Activated T-cell treated with anti-CD3 and anti-CD28 coated beads, Interleukin-2, amount 50 U/mL, for 4 hours (primary cell): ENCODE results near the gene UBE2S. TPM values are rescaled to one million over a fixed set of nuclear protein-coding genes. Genes with fewer than 3 reads are reported as not detected.

Source experiments
- ATAC-seq, 2 donors: fragments of 200-7000 bp; cut with Tn5 transposase; one replicate each; pipeline ENCODE4 v1.10.0; 2021
- DNase-seq: peaks from one replicate; pipeline ENCODE4 v3.0.0-alpha.2; 2020
- H3K27me3 Mint-ChIP-seq: one replicate; pipeline ENCODE4 v1.8.0; 2021; ENCODE audit warnings: low read depth, mixed read lengths
- H3K36me3 Mint-ChIP-seq: one replicate; pipeline ENCODE4 v1.8.0; 2022; ENCODE audit warnings: mixed read lengths; ENCODE audit not compliant: insufficient read depth
- H3K4me1 Mint-ChIP-seq: one replicate; pipeline ENCODE4 v1.8.0; 2021; ENCODE audit warnings: low read depth, mixed read lengths
- H3K4me3 Mint-ChIP-seq: one replicate; pipeline ENCODE4 v1.8.0; 2021; ENCODE audit warnings: mild to moderate bottlenecking, moderate library complexity, mixed read lengths
- H3K9me3 Mint-ChIP-seq: one replicate; pipeline ENCODE4 v1.8.0; 2021; ENCODE audit warnings: mixed read lengths
- total RNA-seq, 3 donors: library from RNA; stranded (reverse); gene quantifications; one replicate each; pipeline ENCODE4 v1.2.1, GENCODE V29; 2021

UBE2S gene
- total RNA-seq, 3 donors from 2014 or later = 226 to 281 (median 237) TPM

DNA sequence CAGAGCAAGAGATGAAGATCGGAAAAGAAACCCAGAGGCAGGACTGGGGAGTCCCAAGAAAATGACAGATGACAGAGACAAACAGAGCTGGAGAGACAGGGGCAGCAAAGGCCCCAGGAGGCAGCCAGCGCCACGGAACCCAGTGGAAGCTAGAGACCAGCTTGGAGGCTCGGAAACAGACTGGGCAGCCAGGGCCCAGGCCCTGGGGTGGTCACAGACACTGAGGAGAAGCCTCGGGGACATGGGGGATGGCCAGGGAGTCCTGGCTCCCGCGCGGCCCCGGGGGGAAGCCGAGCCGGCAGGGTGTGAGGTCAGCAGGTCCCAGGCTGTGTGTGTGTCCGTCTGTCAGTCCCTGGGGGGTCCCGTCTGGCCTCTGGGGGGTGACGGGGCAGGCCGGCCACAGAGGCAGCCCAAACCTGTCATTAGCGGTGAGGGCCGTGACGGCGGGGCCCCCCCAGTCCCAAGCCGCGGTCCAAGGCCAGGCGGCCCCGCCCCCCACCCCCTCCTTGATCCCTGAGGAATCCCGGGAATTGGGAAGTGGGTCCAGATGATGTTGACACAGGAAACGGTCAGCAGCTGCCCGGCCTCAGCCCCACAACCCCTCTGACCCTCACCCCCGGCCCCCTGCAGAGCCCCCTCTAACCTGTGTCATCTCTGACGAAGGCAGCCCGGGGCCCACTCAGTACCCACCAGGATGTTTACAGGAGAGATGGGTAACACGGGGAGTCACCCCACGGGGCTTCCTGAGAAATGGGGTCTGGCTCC, 33.4 kb downstream of the UBE2S start:
- H3K4me1 Mint-ChIP-seq = peaks cover 8% of the 10 kb centered on the region
- H3K27me3 Mint-ChIP-seq = peaks cover 40% of the 10 kb centered on the region
- no peak overlapping the region for H3K4me3 Mint-ChIP-seq
- no peaks in the 10 kb centered on the region for H3K36me3 Mint-ChIP-seq
- ATAC-seq (no peak), DNase-seq (no peak)
- H3K9me3 Mint-ChIP-seq = no peaks in the 10 kb centered on the region

- H3K4me3 Mint-ChIP-seq = no peak overlapping the region
- no peaks in the 10 kb centered on the region for H3K36me3 Mint-ChIP-seq
- DNase-seq (no peak), ATAC-seq (no peak)
- peaks cover 8% of the 10 kb centered on the region for H3K4me1 Mint-ChIP-seq
- H3K9me3 Mint-ChIP-seq = no peaks in the 10 kb centered on the region
- H3K27me3 Mint-ChIP-seq = peaks cover 45% of the 10 kb centered on the region
These were observed 34.1 kb downstream of the UBE2S start for GRCh38 chr19:55373306-55373992.

DNA sequence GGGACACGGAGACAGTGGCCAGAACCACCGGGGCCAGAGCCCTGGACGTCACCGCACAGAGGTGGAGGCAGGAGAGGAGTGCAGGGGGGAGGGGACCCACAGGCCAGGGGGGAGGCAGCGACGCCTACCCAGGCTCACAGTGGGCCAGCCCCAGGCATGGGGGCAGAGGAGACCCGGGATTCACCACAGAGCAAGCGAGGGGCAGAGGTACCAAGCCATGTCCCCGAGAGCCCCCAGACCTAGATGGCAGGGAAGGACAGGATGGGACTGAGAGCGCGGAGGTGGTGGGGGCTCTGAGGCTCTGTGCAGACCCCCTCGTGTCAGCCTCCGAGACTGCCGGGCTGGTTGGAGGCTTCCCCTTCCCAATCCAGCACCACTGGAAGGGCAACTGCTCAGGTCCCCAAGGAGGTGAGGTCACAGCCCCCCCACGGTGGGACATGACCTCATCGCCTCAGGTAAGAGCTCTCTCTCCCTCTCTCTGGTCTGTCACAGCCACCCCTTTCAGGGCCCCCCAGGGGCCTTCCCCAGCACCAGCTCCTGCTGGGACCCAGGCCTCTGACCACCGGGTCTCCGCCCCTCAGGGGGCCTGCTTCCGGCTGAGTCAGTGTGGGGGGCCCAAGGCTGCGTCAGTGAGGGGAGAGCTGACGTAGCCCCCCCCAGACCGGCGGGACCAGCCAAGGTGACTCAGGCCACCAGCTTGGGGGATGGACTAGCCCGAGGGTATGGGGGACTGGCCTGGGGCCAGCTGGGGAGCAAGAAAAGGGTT, 35.1 kb downstream of the UBE2S start:
- peak; percentile 22 to 29 for ATAC-seq
- H3K9me3 Mint-ChIP-seq = no peaks in the 10 kb centered on the region
- peaks cover 52% of the 10 kb centered on the region for H3K27me3 Mint-ChIP-seq
- H3K4me3 Mint-ChIP-seq = no peak overlapping the region
- no peaks in the 10 kb centered on the region for H3K36me3 Mint-ChIP-seq
- H3K4me1 Mint-ChIP-seq = peaks cover 8% of the 10 kb centered on the region
- no peak for DNase-seq

GRCh38 chr19:55370305-55370988, 37.1 kb downstream of the UBE2S start, which contains the start of gene IL11:
IL11 (minus strand) TSS chr19:55370463; CDS start chr19:55370310, 153 bp downstream.
- no peaks in the 10 kb centered on the region for H3K9me3 Mint-ChIP-seq
- peaks cover 8% of the 10 kb centered on the region for H3K4me1 Mint-ChIP-seq
- DNase-seq (no peak), ATAC-seq (peak; percentile 23 to 32)
- H3K4me3 Mint-ChIP-seq = peak within 1 kb of the TSS; percentile 58
- peaks cover 56% of the 10 kb centered on the region for H3K27me3 Mint-ChIP-seq
- H3K36me3 Mint-ChIP-seq = no peaks in the 10 kb centered on the region

DNA sequence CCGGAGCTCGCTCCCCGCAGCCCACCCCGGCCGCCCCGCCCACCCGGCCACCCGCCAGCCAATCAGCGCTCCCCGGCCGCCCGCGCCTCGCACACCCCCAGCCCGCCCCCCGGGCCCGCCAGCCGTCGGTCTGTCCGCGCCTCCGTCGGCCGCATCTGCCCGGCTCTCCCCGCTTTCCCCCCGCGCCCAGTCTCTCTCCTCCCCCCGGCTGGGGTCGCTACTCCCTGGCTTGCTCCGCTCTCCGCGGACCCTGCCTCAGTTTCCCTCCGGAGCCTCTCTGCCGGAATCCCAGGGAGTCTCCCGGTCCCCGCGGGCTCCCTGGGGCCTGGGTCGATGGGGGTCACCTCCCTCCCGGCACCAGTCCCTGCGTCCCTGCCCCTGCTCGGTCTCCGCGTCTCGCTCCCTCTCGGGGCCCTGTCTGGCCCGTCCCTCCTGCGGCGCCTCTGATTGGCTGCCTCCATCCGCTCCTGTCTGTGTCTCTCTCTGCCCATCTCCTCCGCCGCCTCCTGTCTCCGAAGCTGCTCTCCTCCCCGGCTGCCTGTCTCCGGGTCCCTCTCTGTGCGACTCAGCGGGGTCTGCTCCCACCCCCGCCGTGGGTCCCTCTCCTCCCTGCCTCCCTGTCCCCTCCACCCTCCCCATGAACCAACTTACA, 37.8 kb downstream of the UBE2S start:
- Mint-ChIP-seq H3K36me3 (no peaks in the 10 kb centered on the region), H3K27me3 (peaks cover 53% of the 10 kb centered on the region)

DNA sequence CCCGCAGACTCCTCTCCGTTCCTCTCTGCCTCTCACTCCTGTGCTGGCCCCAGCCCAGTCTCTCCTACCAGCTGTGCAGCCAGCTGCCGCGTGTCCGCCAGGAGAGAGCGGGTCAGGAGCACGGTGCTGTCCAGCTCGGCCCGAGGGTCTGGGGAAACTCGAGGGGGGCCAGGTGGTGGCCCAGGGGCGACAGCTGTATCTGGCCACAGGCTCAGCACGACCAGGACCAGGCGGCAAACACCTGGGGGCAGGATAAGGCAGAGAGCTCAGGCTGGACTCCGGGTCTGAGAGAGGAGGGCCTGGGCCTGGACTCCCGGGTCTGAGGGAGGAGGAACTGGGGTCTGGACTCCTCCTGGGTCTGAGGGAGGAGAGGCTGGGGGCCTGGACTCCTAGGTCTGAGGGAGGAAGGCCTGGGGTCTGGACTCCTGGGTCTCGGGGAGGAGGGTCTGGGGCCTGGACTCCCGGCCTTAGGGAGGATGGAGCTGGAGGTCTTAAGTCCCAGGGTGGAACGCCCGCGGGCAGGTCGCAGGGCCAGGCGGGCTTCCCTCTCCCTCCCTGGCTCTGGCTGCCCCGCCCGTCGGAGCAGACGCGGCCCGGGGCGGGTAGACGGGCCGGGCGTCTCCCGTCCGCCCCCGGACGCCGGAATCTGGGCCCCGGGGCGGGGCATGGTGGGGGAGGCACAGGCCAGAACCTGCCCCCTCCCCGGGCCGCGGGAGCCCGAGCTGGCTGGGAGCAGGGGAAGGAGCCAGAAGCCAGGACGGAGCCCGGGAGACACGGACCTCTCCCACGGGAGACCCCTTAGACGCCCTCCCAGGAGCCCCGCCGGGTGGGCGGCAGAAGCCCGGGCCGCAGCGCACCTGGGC, 38.7 kb downstream of the UBE2S start:
- H3K36me3 Mint-ChIP-seq = no peaks in the 10 kb centered on the region
- peaks cover 8% of the 10 kb centered on the region for H3K4me1 Mint-ChIP-seq
- no peak overlapping the region for H3K4me3 Mint-ChIP-seq
- H3K9me3 Mint-ChIP-seq = no peaks in the 10 kb centered on the region
- no peak for DNase-seq
- ATAC-seq = peak; percentile 53 to 54
- H3K27me3 Mint-ChIP-seq = peaks cover 48% of the 10 kb centered on the region

More for the DNA sequence above, 37.8 kb downstream of the UBE2S start:
- ATAC-seq (peak; percentile 67 to 75), DNase-seq (no peak)
- Mint-ChIP-seq H3K9me3 (no peaks in the 10 kb centered on the region), H3K4me1 (peaks cover 8% of the 10 kb centered on the region), H3K4me3 (peak overlapping the region; percentile 58)

GRCh38 chr19:55368106-55368505, 39.5 kb downstream of the UBE2S start:
- Mint-ChIP-seq H3K4me1 (peaks cover 5% of the 10 kb centered on the region), H3K27me3 (peaks cover 44% of the 10 kb centered on the region), H3K9me3 (no peaks in the 10 kb centered on the region), H3K4me3 (no peak overlapping the region), H3K36me3 (no peaks in the 10 kb centered on the region)
- DNase-seq (no peak), ATAC-seq (no peak)

- Mint-ChIP-seq H3K4me1 (peaks cover 5% of the 10 kb centered on the region), H3K36me3 (no peaks in the 10 kb centered on the region), H3K9me3 (no peaks in the 10 kb centered on the region), H3K4me3 (no peak overlapping the region), H3K27me3 (peaks cover 36% of the 10 kb centered on the region)
- DNase-seq (no peak), ATAC-seq (no peak)
These were observed 40.8 kb downstream of the UBE2S start for GRCh38 chr19:55366790-55367189.

DNA sequence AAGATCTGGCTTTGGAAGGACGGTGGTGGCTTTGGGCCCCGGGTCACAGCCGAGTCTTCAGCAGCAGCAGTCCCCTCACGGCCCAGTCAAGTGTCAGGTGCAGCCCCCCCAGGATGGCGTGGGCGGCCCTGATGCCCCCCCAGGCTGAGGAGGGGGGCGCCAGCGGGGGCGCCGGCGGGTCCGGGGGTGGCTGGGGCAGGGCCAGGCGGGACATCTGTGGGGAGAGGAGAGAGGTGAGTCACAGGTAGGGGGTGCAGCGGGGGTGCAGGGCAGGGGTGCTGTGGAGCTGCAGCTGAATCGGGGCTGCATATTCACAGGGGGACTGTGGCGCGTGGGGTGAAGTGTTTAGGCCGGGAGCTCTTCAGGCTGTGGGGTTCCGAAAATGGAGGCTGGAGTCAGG, 41.6 kb downstream of the UBE2S start:
- Mint-ChIP-seq H3K9me3 (no peaks in the 10 kb centered on the region), H3K27me3 (peaks cover 27% of the 10 kb centered on the region), H3K36me3 (no peaks in the 10 kb centered on the region), H3K4me1 (peaks cover 5% of the 10 kb centered on the region), H3K4me3 (no peak overlapping the region)
- ATAC-seq = no peak
- no peak for DNase-seq

DNA sequence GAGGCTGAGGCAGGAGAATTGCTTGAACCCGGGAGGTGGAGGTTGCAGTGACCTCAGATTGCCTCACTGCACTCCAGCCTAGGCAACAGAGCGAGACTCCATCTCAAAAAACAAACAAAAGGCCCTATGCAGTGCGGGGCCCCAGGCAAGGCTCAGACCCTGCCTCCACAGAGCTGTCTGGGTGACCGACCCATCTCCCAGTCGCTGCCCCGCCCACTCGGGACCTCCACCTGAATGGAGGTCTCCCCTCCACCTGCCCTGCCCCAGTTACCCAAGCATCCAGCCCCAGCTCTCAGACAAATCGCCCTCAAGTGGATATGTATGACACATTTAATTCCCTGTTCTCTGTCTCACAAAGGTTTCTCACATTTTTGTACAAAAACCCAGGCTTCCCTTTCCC, 42.3 kb downstream of the UBE2S start:
- ATAC-seq (no peak), DNase-seq (no peak)
- no peak overlapping the region for H3K4me3 Mint-ChIP-seq
- no peaks in the 10 kb centered on the region for H3K36me3 Mint-ChIP-seq
- peaks cover 3% of the 10 kb centered on the region for H3K4me1 Mint-ChIP-seq
- no peaks in the 10 kb centered on the region for H3K9me3 Mint-ChIP-seq
- H3K27me3 Mint-ChIP-seq = peaks cover 21% of the 10 kb centered on the region

DNA sequence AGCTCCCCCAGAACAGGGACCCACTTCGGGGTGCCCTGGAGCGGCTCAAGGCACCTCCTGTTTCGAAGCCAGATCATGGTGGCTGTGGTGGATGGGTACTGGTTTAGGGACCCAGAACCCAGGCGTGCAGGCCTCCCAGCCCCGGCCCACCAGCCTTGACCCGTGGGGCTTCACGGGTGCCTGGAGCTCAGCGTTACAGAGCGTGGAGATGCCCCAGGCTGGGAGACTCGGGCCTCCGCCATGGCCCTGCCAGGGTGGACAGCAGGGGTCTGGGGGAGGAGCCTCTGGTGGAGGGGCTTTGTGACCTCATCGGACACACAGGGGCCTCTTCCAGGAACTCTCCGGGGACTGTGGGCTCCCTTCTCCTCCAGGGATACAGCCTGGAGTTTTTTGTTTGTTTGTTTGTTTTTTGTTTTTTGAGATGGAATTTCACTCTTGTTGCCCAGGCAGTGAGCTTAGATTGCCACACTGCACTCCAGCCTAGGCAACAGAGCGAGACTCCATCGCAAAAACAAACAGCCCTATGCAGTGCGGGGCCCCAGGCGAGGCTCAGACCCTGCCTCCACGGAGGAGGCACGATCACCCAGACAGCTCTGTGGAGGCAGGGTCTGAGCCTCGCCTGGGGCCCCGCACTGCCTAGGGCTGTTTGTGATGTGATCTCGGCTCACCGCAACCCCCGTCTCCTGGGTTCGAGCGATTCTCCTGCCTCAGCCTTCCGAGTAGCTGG, 44.4 kb downstream of the UBE2S start, which contains the start of gene GARIN5B:
TSS of gene GARIN5B (minus strand) at position 271 of the 727 bp plus-strand sequence. CDS start at position 77, 194 bp downstream.
- no peak for DNase-seq
- H3K27me3 Mint-ChIP-seq = peaks cover 12% of the 10 kb centered on the region
- no peaks in the 10 kb centered on the region for H3K9me3 Mint-ChIP-seq

DNA sequence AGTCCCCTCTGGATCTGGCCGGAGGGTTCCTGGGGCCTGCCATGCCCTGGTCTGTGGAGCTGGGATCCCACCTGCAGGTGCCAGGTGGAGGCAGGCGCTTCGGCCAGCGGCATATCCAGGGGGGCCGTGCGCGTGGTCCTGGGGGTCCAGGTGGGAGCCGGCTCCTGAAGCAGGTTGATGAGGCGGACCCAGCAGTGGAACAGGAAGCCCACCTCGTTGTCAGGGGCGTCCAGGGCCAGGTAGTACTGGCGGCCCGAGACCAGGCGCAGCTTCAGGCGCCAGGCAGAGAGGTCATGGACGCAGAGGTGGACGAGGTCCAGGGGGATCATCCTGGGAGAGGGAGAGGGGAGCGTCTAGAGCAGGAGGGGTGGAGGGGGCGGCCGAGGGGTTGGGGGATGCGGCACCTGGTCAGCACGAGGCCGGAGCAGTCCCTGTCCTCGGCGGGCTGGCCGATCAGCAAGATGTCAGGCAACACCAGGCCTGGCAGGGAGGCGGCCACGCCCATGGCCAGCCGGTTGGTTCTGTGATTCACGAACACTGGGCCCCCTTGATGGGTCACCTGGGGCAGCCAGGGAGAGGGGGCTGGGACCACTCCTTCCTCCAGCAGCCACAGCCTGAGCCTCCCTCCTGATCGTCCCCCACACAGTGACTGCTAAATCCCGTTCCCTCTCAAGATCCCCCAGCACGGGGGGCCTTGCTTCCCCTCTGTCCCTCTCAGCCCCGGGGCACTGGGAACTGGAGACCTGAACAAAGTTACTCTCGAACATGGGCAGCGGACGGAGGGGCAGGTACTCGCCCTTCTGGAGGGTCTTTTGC, 45.2 kb downstream of the UBE2S start:
- H3K36me3 Mint-ChIP-seq = no peaks in the 10 kb centered on the region
- no peak for ATAC-seq
- H3K9me3 Mint-ChIP-seq = no peaks in the 10 kb centered on the region
- DNase-seq = no peak
- no peak overlapping the region for H3K4me3 Mint-ChIP-seq
- no peaks in the 10 kb centered on the region for H3K4me1 Mint-ChIP-seq
- H3K27me3 Mint-ChIP-seq = peaks cover 10% of the 10 kb centered on the region

More for the DNA sequence above, 44.4 kb downstream of the UBE2S start, which contains the start of gene GARIN5B:
- Mint-ChIP-seq H3K4me3 (no peak within 1 kb of the TSS), H3K36me3 (no peaks in the 10 kb centered on the region), H3K4me1 (no peaks in the 10 kb centered on the region)
- no peak for ATAC-seq
